GM19328 (cell line): ENCODE data around the gene HCN3.

ENCODE experiments used
- ATAC-seq: cut with Tn5 transposase; IDR thresholded peaks from one replicate; pipeline ENCODE4 v1.9.1; 2021; ENCODE audit warnings: mild to moderate bottlenecking, moderate library complexity; ENCODE audit not compliant: unreplicated experiment

Gene HCN3

DNA sequence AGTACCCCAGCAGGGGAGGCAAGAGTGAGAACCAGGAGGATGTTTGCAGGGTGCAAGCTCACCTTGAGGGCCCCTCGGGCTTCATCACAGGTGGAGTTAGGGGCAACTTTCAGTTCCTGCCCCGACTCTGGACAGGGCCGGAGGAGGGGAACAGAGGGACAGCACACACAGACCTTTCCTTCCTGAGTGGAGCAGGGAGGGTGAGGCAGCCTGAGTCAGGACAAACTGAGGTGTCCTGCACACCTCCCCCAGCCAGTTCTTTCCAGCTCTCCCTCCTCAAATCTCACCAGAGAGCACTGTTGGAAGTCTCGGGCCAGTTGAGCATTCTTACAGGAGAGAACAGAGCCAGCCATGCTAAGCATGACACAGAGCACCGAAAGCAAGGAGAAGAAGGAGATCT is 23.5 kb upstream of the HCN3 start:
- no peak for ATAC-seq

DNA sequence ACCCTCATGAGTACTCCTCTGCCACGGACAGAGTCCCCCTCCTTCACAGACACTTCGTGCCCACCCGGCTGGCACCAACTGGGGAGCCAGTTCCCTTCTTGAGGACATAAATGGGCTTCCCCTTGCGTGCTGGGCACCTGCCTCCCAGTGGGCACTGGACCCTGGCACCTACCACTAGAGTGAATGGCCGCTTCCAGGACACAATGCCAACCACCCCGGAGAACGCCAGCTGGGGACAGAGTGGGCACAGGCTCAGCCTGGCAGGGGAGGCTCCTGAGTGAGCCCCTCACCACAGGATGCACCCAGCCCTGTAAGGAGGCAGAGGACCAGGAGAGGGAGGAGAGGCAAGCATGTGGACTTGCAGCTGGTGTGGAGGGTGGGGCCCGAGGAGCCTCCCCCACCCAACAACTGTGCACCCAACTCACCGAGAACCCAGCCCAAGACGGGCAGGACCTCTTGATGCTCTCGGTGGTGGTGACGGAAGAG is 23.0 kb upstream of the HCN3 start:
- no peak for ATAC-seq

DNA sequence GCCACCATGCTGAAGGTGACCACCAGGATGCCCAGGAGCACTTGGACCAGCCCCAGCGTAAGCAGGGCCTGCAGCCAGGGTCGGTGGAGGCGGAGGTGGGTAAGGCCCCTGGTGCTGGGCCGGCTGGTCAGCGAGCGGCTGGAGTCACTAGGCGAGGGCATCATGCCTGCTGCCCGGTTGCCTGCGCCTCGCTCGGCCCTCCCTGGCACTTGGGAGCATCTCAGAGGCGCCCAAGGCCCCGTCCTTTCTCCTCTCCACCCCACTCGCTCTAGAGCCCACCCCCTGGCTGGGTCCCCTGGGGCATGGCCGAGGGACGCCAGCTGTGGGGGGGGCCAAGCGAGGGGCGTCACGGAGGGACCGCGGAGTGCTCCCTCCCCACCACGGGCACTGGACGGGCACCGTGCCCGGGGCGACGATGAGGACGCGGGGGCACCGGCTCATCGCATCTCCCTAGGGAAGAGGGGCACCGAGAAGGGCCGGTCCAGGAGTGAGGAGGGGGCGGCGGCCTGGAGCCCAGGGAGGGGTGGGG is 22.5 kb upstream of the HCN3 start:
- ATAC-seq = no peak

DNA sequence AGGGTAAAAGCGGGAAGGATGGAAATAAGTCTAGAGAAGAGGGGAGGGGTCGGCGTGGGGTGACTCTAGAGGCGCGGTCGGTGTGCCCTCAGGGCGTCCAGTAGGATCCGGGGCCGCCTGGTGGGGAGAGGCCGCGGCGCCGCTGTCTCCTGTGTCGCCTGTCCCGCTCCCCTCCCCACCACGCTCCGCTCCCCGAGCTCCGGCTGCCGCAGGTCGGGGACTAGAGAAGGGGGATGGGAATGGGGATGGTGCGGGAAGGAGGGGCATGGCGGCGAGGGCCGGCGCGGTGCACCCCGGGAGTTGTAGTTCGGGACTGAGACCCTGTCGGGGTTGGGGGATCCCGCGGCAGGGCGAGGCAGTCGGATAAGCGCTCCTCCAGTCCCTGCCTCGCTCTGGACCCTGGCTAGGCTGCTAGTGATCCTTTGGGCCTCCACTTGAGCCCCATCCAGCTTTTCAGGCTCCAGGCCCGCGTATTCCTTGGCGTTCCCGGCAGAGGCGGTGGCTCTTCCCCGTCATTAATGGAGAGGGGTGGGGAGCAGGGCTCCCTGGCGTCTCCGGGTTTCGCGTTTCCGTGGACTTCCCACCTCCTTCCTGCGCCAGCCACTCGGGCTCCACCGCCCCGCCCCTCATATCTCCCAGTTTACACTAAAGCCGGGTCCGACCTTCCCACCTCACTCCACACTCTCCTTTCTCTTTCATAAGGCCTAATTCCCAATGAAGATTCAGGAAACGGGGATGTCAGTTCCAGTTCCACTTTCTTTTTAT is 21.8 kb upstream of the HCN3 start, which contains the start of gene ENTREP3:
TSS of gene ENTREP3 (minus strand) at position 241 of the 765 bp plus-strand sequence. CDS start 606 bp downstream, outside the sequence.
- no peak for ATAC-seq

DNA sequence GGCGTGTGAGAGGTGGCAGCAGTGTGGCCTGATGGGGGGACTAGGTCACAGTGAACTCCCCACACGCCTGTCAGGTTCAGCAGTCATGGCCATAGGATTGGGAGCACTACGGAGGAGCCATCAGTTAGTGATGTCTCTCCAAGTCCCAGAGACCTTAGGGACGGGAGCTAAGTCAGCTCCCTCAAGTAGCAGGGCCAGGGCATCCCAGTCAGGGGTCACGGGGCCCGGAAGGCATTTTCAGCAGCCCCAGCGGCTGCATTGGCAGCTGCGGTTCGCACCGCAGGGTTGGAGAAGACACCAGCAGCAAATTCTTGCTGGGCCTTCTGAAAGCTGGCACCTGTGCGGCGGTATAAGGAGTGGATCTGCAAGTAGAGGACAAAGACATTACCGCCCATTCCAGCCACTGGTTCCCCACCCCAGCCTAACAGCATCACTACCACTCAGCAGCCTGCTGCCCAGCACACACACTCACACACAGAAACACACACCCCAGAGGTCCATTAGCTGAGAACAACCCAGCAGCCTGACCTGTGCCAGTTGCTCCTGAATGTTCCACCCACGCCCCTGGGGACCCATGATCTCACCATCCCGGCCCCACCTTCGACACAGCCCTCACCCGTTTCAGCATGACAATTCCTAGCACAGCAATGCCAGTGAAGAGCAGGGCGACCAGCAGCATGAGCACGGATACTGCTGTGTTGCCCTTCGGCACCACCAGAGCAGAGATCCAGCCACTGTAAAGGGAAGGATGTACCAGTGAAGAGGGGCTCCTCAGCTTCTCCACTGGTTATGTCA is 21.0 kb upstream of the HCN3 start:
- no peak for ATAC-seq

DNA sequence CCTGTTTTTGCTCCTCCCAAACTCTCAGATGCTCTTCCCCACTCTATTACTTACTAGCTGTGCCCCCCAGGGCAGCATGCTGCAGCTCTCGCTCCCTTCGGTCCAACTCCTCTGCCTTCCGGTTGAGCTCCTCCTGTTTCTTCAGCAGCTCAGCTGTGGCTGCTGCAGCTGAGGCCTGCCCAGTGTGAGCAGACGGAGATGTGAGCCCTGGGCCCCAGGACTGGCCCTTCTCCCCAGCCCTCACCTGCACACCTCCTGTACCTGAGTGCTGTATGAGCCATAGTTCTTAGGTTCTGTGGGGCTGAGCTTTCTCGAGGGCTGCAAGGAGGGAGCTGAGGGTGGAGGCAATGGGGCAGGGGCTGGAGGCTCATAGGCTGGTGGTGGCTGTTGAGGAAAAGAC is 17.0 kb upstream of the HCN3 start:
- ATAC-seq = no peak

DNA sequence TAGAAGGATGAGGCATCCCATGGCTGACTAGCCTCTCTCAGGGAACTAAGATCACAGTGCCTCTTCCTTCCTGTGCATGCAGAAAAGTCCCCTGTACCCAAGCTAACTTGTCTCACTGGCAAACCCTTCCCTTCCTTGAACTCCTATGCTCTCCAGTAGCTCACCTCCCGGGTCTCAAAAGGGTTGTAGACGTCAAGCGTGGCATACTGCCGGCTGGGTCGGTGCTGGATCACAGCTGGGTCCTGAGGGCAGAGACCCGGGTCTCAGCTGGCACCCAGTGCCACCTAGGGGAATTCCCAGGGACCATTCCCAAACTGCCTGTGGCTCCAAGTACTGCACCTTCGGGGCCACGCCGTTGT is 15.8 kb upstream of the HCN3 start:
- no peak for ATAC-seq

DNA sequence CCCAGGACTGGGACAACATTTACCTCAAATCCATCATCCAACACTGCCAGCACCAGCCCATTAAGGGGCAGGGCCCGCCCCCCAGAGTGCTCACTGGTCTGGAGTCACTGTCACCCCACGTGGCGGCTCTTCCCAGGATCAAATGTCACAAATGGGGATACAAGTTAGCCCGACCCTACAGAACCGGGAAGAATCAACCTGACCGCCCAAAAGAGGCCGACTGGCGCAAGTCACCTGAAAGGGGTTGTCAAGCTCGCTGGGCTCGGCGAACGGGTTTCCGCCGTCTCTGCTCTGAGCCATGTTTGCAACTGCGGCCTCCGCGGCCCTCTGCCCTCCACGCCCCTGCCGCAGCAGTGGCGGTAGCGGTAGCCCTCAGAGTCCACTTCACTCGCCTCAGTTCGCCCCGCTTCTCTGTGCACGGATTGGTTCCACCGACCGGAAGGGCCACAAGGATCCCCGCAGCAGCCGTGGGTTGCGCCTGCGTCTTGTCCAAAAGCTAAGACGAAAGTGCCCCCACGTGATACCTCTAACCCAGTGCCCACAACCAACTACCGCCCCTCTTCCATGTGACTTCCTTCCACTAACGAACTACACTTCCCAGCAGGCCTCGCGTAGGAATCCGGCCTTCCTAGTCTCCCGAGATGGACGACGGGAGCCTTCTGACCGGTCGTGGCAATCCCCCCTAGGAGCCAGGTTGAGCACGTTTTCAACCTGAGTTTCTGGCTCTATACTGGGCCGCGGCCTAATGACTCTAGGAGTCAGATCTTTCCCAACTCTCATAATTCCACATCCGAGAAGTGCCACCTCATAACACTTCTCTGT is 15.2 kb upstream of the HCN3 start, which contains the start of gene SCAMP3:
TSS of gene SCAMP3 (minus strand) at position 509 of the 822 bp plus-strand sequence. CDS start at position 300, 209 bp downstream.
- ATAC-seq = peak; percentile 90

DNA sequence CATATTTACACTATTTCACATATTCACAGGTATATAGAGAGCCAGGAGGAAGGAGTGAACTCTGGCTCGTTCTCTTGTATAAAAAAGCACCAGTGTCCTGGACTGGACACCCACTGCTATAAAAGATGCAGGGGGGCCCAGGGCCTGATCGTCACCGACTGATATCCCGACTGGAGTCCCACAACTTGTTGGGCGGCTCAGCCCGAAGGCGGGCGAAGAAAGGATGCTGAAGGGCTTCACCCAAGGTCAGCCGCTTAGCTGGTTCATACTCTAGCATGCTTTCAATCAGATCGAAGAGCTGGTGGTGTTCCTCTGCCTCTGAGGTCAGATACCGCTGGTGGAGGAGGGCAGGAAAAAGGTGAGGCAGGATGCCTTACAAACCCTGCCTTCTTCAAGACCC is 14.2 kb upstream of the HCN3 start:
- no peak for ATAC-seq

DNA sequence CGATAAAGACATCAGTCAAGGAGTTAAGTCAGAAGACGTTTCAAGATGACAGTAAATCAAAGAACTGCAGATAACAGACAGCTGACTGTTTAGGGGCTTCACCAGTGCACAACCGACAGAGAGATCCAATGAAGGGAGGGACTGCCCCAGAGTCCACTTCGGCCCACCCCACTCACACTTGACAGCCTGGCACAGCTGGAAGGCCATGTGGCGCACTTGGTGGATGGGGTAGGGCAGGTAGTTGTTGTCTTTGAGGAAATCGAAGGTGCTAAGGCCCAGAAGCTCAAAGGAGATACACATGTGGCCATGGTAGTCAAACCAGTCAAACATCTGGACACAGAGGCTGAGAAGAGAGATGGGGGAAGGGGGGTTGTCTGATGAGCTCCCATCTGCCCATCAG is 10.7 kb upstream of the HCN3 start:
- ATAC-seq = no peak

DNA sequence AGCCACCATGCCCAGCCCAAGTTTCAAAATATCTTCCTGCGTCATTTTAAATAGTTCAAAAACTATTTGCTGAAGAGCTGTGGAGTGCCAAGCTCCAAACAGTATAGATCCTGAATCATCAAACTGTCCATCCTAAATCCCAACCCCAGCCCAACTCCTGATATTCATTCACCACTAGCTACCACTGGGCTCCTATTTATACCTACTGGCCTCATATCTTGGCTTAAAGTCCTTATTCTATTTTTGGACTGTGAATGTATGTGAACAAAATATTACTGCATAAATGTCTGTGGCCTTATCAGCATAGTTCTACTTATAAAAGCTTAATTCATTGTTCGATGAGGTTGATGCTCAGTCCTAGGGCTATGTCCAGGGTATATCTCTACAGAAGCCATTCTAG is 9.9 kb upstream of the HCN3 start:
- no peak for ATAC-seq

DNA sequence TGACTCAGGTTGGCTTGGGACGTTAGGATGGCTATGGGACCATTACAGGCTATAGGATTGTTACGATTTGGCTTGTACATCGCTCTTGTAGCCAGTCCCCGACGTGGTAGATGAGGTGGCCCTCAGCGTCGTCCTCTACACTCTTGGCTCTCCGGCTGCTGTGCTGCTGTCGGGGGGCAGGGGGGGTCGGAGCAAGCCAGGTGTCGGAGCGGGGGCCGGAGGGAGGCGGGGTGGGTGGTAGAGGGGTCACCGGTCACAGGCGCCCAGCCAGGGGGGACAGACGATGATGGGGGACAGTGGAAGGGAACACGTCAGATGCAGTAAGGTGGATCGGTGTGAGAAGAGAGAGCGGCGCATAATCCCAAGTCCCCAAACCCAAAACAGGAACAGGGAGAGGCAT is 8.6 kb upstream of the HCN3 start:
- no peak for ATAC-seq

DNA sequence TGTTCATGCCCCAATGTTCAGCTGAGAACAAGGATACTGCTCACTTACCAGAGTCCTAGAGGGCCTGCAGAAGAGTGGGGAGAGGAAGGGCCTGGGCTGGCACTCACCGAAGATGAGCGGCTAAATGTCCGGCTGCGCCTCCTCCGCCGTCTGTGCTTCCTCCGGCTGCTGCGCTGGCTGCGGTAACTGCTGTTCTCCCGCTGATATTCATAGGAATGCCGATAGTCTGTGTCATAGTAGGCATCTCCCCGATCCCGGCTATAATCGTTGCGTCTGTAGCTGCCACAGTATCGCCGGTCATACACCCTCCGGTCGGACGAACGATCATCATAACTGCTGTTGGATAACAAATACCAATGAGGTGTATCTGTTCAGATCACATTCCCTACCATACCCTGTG is 7.9 kb upstream of the HCN3 start:
- ATAC-seq = no peak

DNA sequence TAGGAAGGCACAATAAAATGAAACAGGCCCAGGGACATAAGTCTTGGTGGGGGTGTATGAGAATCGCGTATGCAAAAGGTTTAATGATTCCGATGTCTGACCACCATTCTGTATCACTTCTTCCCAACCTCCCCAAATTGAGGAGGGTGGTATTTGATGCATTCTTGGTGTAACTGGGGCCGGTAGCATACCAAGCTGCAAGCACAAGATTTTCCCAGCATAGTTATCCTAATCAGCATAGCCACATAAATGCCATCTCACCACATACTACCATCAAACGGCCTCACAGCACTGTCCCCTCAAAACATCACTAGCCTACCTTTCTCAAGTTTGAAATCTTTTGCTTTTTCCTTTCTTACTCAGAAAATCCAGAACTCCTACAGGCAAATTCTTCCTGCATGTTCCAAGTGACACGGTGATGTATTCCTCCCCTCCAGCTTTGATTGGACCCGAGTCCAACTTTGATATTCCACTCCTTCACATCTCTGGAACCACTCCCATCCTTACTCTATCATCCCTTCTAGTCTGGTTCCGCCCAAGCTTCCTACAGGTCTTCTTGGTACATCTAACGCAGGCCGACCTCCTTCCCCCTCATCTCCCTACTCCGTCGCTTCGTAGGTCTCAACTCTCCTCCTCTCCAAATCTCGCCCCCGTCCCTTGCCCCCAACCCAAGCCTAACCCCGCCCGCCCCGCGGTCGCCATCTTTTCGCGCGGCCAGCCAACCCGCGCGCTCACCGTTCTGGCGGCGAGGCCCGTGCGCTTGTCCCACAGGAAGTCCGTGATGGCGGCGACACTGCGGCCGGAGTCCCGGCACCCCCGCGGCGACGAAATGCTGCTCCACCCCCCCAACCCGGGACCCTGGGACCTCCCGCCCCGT is 4.6 kb upstream of the HCN3 start:
- ATAC-seq = peak; percentile 25

DNA sequence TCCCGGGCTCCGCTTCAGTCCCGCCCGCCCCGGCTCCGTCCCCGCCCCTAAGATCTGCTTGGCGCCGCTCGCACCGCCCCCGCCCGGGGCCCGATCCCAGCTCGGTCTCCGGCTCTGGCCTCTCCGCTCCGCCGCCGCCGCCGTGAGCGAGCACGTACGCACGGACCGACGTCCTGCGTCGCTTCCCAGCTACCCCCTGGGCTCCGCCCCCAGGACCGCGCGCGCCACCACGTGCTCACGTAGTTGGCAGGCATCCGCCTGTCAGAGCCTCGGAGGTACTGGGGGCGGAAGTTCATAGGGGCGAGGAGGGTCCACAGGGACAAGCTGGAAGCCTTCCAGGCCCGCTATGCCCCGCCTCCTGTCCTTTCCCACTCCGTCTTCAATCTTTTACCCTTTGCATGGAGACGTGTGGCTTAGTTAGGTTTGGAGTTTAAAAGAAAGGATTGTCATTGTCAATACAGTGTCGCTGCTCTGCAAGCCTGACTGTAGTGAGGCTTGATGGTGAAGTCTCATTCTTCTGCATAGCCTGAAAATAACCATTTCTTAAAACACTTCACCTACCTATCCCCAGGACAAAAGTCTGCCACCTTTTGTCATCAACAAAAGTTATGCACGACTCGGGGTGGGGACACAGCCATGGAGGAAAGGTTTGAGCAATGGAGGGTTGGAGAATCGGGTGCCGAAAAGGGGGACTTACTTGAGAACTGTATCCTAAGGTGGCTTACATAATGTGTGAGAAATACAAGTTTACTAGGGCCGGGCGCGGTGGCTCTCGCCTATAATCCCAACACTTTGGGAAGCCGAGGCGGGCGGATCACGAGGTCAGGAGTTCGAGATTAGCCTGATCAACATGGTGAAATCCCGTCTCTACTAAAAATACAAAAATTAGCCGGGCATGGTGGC is 3.7 kb upstream of the HCN3 start, which contains the start of gene CLK2:
TSS of gene CLK2 (minus strand) at position 162 of the 903 bp plus-strand sequence. CDS start 2,527 bp downstream, outside the sequence.
- ATAC-seq = peak; percentile 66

DNA sequence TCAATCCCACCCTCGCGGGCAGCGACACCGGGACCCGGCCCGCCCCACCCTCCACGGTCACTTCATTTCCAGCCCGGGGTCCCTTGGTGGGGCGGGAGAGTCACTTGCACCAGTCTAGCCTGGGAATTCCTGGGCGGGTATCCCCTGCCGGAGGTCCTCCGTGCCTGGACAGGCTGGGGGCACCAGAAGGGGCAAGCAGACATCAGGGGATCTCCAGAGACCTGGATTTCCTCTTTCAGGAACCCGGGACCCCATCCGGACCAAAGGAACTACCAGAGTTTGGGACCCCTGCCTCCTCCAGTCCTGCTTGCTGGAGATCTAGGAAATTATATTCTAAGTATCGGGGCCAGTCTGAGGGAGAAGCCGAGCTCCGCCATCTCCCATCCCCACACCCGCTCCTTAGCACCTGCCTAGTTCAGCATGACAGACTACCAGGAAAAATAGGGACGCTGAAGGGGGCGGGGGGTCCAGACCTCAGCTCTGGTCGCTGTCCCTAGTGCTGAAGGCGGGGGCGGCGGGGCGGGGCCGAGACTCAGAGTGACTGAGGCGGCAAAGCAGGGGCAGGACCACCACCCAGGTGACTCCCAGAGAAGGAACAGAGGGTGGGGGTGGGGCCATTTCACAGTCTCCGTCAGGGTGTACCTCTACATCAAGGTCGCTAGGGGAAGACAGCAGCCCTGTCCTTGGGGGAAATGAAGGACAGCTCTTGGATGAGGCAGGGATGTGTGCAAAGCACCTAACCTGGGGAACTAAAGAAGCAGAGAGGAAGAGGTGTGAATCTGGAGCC is 832 bp downstream of the HCN3 start:
- ATAC-seq = no peak

DNA sequence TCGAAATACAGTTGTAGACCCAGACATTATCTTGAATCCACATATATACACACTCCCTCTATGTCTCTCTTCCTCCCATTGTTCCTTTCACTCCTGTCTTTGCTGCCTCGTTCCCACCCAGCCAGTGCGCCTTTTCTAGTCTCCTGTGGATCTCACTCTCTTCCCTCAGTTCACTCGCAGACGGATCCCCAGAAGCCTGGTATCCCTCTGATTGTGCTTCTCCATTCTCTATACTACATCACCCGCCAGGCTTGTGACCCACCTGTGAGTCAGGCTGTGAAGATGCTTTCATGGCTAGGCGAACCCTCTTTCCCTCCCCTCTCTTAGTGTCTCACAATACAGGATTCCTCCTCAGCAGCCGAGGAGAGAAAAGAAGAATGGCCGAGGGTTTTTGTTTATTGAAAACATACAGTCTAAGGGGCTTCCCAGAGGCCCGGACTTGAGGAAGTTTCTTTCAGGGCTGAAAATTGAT is 1.5 kb downstream of the HCN3 start:
- no peak for ATAC-seq

DNA sequence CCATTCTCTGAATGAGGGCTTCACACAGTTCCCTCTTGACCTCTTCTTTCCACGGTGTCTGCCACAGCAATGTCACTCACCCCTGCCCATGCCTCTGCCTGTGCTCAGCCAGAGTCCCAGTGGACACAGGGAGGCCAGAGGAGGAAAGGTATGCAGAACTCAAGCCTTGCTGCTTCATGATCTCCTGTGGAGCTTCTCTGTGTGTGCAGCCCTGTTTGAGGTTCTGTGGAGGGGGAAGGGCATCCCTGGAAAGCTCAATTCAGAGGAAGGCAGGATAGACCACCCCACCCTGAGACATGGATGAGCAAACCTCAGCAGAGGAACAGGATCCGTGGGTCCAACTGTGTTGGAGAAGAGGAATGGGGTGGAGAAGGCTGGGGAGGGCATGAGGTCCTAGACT is 2.0 kb downstream of the HCN3 start:
- no peak for ATAC-seq
